Hepatocyte (in vitro differentiated cells): ENCODE results near the gene JMJD7. TPM values are rescaled to one million over a fixed set of nuclear protein-coding genes. Genes with fewer than 3 reads are reported as not detected.

ENCODE experiments used
- DNase-seq: peaks from one replicate; pipeline ENCODE4 v3.0.0-alpha.2; 2016; ENCODE audit warnings: low spot score
- H2AFZ ChIP-seq: fragments of 200-600 bp; sonication (generic); 2 replicates; pipeline ENCODE4 v1.6.0; 2016; ENCODE audit warnings: antibody characterized with exemption, mild to moderate bottlenecking
- H3K27ac ChIP-seq: fragments of 200-600 bp; sonication (generic); 2 replicates; pipeline ENCODE4 v1.5.1; 2016; ENCODE audit warnings: mild to moderate bottlenecking
- H3K27me3 ChIP-seq: fragments of 200-600 bp; sonication (generic); 2 replicates; pipeline ENCODE4 v1.6.1; 2016
- H3K36me3 ChIP-seq: fragments of 200-600 bp; sonication (generic); replicated peaks from 2 replicates; pipeline ENCODE4 v1.5.1; 2016; ENCODE audit warnings: low read depth; ENCODE audit not compliant: insufficient read depth
- H3K4me1 ChIP-seq: fragments of 200-600 bp; sonication (generic); 2 replicates; pipeline ENCODE4 v1.5.1; 2016; ENCODE audit warnings: mild to moderate bottlenecking, moderate library complexity; ENCODE audit not compliant: insufficient read depth
- H3K4me2 ChIP-seq: fragments of 200-600 bp; sonication (generic); 2 replicates; pipeline ENCODE4 v1.6.0; 2016
- H3K4me3 ChIP-seq: fragments of 200-600 bp; sonication (generic); 2 replicates; pipeline ENCODE4 v1.5.1; 2016; ENCODE audit warnings: mild to moderate bottlenecking
- H3K79me2 ChIP-seq: fragments of 200-600 bp; sonication (generic); 2 replicates; pipeline ENCODE4 v1.6.0; 2017; ENCODE audit warnings: mild to moderate bottlenecking
- H3K9me2 ChIP-seq: fragments of 200-600 bp; sonication (generic); replicated peaks from 2 replicates; pipeline ENCODE4 v1.6.0; 2017; ENCODE audit warnings: mild to moderate bottlenecking; ENCODE audit not compliant: insufficient read depth
- H3K9me3 ChIP-seq: fragments of 200-600 bp; sonication (generic); 2 replicates; pipeline ENCODE4 v1.5.1; 2016; ENCODE audit warnings: low read depth, mild to moderate bottlenecking
- H4K20me1 ChIP-seq: fragments of 200-600 bp; sonication (generic); 2 replicates; pipeline ENCODE4 v1.6.0; 2016; ENCODE audit warnings: mild to moderate bottlenecking; ENCODE audit not compliant: insufficient read depth, poor library complexity, severe bottlenecking
- EZH2 ChIP-seq: fragments of 200-600 bp; sonication (generic); IDR thresholded peaks from 2 replicates; pipeline ENCODE4 v1.6.1; 2016; ENCODE audit warnings: antibody characterized with exemption, mild to moderate bottlenecking, borderline replicate concordance
- EZH2phosphoT487 ChIP-seq: fragments of 200-600 bp; sonication (generic); IDR thresholded peaks from one replicate; pipeline ENCODE4 v1.6.1; 2018; ENCODE audit warnings: antibody characterized with exemption, mild to moderate bottlenecking, low read depth, moderate library complexity; ENCODE audit not compliant: unreplicated experiment, severe bottlenecking
- WGBS: methylation state at CpG from one replicate; pipeline ENCODE4 v1.1.6; 2016; ENCODE audit warnings: low lambda C conversion rate; ENCODE audit errors: missing lambda C conversion rate; 5-methylcytosine and 5-hydroxymethylcytosine counted together
- polyA plus RNA-seq: library from polyadenylated mRNA; unstranded; fragments of >200 nt; fragmentation: Nextera tagmentation; extraction: Ambion mirVana; gene quantifications from 2 replicates; pipeline ENCODE4 v1.2.1, GENCODE V29; 2016
- total RNA-seq: library from RNA; depleted of rRNA; stranded (reverse); fragments of >200 nt; gene quantifications from 2 replicates; pipeline ENCODE4 v1.2.3, GENCODE V29; 2014
- TF ChIP-seq, protein P1 (sequence below): fragments of 200-600 bp; sonication (generic); IDR thresholded peaks from 2 replicates; pipeline ENCODE4 v1.5.1; 2016; ENCODE audit warnings: antibody characterized with exemption, mild to moderate bottlenecking; ENCODE audit not compliant: poor library complexity

Gene JMJD7
- total and polyA plus RNA-seq, 2 experiments from 2014 or later, result 9.9 to 14.1 TPM

DNA sequence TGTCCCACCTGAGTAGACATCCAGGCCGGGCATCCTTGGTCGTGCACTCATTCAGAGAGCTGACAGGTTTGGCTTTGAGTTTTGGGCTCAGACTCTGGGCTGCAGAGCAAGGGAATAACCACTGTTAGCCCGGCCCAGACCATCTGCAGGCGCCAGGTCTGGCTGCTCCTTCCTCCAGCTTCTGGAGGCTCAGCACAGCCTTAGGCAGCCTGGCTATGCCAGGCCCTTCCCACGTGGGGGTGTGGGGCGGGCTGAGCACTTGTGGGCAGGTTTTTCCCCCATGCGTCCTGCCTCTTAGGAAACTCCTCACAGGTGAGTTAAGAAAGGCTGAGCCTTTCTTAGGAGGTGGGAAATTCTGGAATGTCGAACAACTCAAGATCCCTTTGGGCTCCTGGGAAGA lies 22.0 kb downstream of the JMJD7 start:
- WGBS, result 87% methylated on average over 8 of the region's 8 CpGs

DNA sequence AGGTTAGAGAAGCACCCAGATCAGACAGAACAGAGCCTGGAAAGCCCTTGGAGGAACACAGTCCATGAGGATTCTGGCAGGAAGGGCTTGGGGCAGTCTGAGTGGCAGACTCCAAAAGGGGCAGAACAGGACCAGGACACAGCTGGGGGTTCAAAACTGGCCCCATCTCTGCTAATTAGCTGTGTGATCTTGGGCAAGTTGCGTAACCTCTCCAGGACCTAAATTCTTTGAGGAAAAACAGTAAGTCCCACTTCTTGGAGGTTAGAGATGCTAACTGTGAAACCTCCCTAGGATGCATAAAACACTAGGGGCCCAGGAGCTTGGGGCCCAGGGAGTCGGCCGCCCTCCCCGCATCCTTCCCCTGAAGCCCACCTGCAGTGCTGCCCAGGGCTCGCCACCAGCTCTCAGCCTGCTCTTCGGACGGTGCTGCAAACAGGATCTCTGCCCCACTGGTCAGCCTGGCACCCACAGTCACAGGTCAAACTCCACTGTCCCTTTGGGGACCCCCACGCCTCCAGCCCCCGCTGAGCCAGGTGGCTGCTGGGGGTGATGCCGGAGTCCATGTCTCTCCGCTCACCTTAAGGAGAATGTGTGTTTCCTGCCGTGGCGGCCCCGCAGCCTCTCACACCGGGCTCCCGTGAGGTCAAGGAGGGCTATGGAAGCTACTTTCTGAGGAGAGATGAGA lies 22.7 kb downstream of the JMJD7 start:
- H3K4me2 ChIP-seq, result no peak overlapping the region
- no peak for DNase-seq
- WGBS, result 90% methylated on average over 16 of the region's 16 CpGs

More for the DNA sequence above, 22.0 kb downstream of the JMJD7 start:
- Histone ChIP-seq H2AFZ (no peak overlapping the region), H3K4me2 (no peak overlapping the region), H3K4me3 (no peak overlapping the region), H3K9me2 (no peaks in the 10 kb centered on the region), H3K9me3 (no peaks in the 10 kb centered on the region), H3K36me3 (no peaks in the 10 kb centered on the region), H3K4me1 (no peaks in the 10 kb centered on the region), H3K27me3 (no peaks in the 10 kb centered on the region), H3K27ac (no peak overlapping the region), H4K20me1 (no peaks in the 10 kb centered on the region), H3K79me2 (no peaks in the 10 kb centered on the region)
- DNase-seq, result no peak
- TF ChIP-seq EZH2 (no peak), EZH2phosphoT487 (no peak)
- TF ChIP-seq, protein P1, sequence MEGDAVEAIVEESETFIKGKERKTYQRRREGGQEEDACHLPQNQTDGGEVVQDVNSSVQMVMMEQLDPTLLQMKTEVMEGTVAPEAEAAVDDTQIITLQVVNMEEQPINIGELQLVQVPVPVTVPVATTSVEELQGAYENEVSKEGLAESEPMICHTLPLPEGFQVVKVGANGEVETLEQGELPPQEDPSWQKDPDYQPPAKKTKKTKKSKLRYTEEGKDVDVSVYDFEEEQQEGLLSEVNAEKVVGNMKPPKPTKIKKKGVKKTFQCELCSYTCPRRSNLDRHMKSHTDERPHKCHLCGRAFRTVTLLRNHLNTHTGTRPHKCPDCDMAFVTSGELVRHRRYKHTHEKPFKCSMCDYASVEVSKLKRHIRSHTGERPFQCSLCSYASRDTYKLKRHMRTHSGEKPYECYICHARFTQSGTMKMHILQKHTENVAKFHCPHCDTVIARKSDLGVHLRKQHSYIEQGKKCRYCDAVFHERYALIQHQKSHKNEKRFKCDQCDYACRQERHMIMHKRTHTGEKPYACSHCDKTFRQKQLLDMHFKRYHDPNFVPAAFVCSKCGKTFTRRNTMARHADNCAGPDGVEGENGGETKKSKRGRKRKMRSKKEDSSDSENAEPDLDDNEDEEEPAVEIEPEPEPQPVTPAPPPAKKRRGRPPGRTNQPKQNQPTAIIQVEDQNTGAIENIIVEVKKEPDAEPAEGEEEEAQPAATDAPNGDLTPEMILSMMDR, result no peak

GRCh38 chr15:41851167-41851523 lies 23.3 kb downstream of the JMJD7 start:
- WGBS, result 84% methylated on average over 11 of the region's 11 CpGs
- no peak for DNase-seq
- H3K4me3 ChIP-seq, result no peak overlapping the region
- no peaks in the 10 kb centered on the region for H3K4me1 ChIP-seq
- H3K27ac ChIP-seq, result no peak overlapping the region
- H3K27me3 ChIP-seq, result no peaks in the 10 kb centered on the region
- H3K4me2 ChIP-seq, result no peak overlapping the region
- no peaks in the 10 kb centered on the region for H3K36me3 ChIP-seq
- TF ChIP-seq, protein P1, result no peak
- no peak for TF ChIP-seq EZH2
- no peak for TF ChIP-seq EZH2phosphoT487
- no peak overlapping the region for H2AFZ ChIP-seq
- H3K9me2 ChIP-seq, result no peaks in the 10 kb centered on the region
- no peaks in the 10 kb centered on the region for H3K79me2 ChIP-seq
- H3K9me3 ChIP-seq, result no peaks in the 10 kb centered on the region
- H4K20me1 ChIP-seq, result no peaks in the 10 kb centered on the region

More for the DNA sequence above, 22.7 kb downstream of the JMJD7 start:
- Histone ChIP-seq H4K20me1 (no peaks in the 10 kb centered on the region), H3K27ac (no peak overlapping the region), H3K79me2 (no peaks in the 10 kb centered on the region), H3K27me3 (no peaks in the 10 kb centered on the region), H3K36me3 (no peaks in the 10 kb centered on the region), H3K9me3 (no peaks in the 10 kb centered on the region), H3K9me2 (no peaks in the 10 kb centered on the region), H2AFZ (no peak overlapping the region), H3K4me1 (no peaks in the 10 kb centered on the region), H3K4me3 (no peak overlapping the region)
- TF ChIP-seq EZH2phosphoT487 (no peak), EZH2 (no peak)
- TF ChIP-seq, protein P1, result no peak
